H9 (cell line): ENCODE results near the gene RNASEL. TPM values are rescaled to one million over a fixed set of nuclear protein-coding genes. Genes with fewer than 3 reads are reported as not detected.

Experiments used
- DNase-seq: peaks from one replicate; pipeline ENCODE4 v3.0.0-alpha.2; 2017
- H2AFZ ChIP-seq: one replicate; pipeline ENCODE4 v1.6.1; 2013; ENCODE audit warnings: mild to moderate bottlenecking, low read length, control low read depth, moderate library complexity
- H2AK5ac ChIP-seq: 2 replicates; pipeline ENCODE4 v1.6.1; 2013; ENCODE audit warnings: low read length, control low read depth, mixed read lengths; ENCODE audit not compliant: insufficient read length
- H2BK120ac ChIP-seq: one replicate; pipeline ENCODE4 v1.6.1; 2013; ENCODE audit warnings: low read depth, mild to moderate bottlenecking, low read length, control low read depth, inconsistent platforms; ENCODE audit not compliant: poor library complexity, severe bottlenecking
- H2BK12ac ChIP-seq: 2 replicates; pipeline ENCODE4 v1.6.1; 2013; ENCODE audit warnings: low read length, control low read depth, mixed read lengths, low read depth; ENCODE audit not compliant: insufficient read length
- H2BK15ac ChIP-seq: 2 replicates; pipeline ENCODE4 v1.6.1; 2013; ENCODE audit warnings: low read depth, low read length, control low read depth
- H2BK20ac ChIP-seq: one replicate; pipeline ENCODE4 v1.6.1; 2013; ENCODE audit warnings: low read depth, mild to moderate bottlenecking, low read length, control low read depth, inconsistent platforms; ENCODE audit not compliant: poor library complexity, severe bottlenecking
- H2BK5ac ChIP-seq: 2 replicates; pipeline ENCODE4 v1.6.1; 2013; ENCODE audit warnings: low read length, control low read depth, mixed read lengths; ENCODE audit not compliant: insufficient read length
- H3K14ac ChIP-seq: 2 replicates; pipeline ENCODE4 v1.6.1; 2013; ENCODE audit warnings: low read length, control low read depth; ENCODE audit not compliant: insufficient read depth
- H3K18ac ChIP-seq: 2 replicates; pipeline ENCODE4 v1.6.1; 2013; ENCODE audit warnings: low read depth, mild to moderate bottlenecking, mixed read lengths, low read length, control low read depth; ENCODE audit not compliant: insufficient read length
- H3K23ac ChIP-seq: 2 replicates; pipeline ENCODE4 v1.6.1; 2013; ENCODE audit warnings: low read length, control low read depth, mixed read lengths, low read depth; ENCODE audit not compliant: insufficient read length
- H3K23me2 ChIP-seq: 2 replicates; pipeline ENCODE4 v1.6.1; 2013; ENCODE audit warnings: low read depth, mild to moderate bottlenecking, mixed read lengths, low read length, control low read depth; ENCODE audit not compliant: insufficient read length, poor library complexity, severe bottlenecking
- H3K27ac ChIP-seq: 2 replicates; pipeline ENCODE4 v1.5.1; 2013; ENCODE audit warnings: low read length, control low read depth, mixed read lengths, low read depth; ENCODE audit not compliant: insufficient read length
- H3K27me3 ChIP-seq: 2 replicates; pipeline ENCODE4 v1.6.1; 2013; ENCODE audit warnings: low read length, control low read depth, inconsistent platforms; ENCODE audit not compliant: insufficient read depth
- H3K4ac ChIP-seq: 2 replicates; pipeline ENCODE4 v1.6.1; 2013; ENCODE audit warnings: low read depth, mild to moderate bottlenecking, control low read depth, inconsistent platforms, low read length, moderate library complexity
- H3K4me1 ChIP-seq: 2 replicates; pipeline ENCODE4 v1.6.1; 2013; ENCODE audit warnings: low read length, control low read depth, inconsistent platforms; ENCODE audit not compliant: insufficient read depth
- H3K4me2 ChIP-seq: 2 replicates; pipeline ENCODE4 v1.6.1; 2013; ENCODE audit warnings: low read length, control low read depth, mixed read lengths; ENCODE audit not compliant: insufficient read length, insufficient read depth
- H3K56ac ChIP-seq: 2 replicates; pipeline ENCODE4 v1.6.1; 2013; ENCODE audit warnings: low read depth, mild to moderate bottlenecking, mixed read lengths, low read length, control low read depth; ENCODE audit not compliant: insufficient read length
- H3K79me1 ChIP-seq: 2 replicates; pipeline ENCODE4 v1.6.1; 2013; ENCODE audit warnings: low read depth, mild to moderate bottlenecking, moderate library complexity, low read length, control low read depth, inconsistent platforms; ENCODE audit not compliant: insufficient read depth, poor library complexity, severe bottlenecking
- H3K79me2 ChIP-seq: 2 replicates; pipeline ENCODE4 v1.6.1; 2013; ENCODE audit warnings: low read length, control low read depth, inconsistent platforms; ENCODE audit not compliant: insufficient read depth
- H3K9ac ChIP-seq: 2 replicates; pipeline ENCODE4 v1.6.1; 2013; ENCODE audit warnings: low read length, control low read depth, mixed read lengths; ENCODE audit not compliant: insufficient read length; ENCODE audit errors: extremely low read depth
- H3K9me3 ChIP-seq: one replicate; pipeline ENCODE4 v1.6.1; 2013; ENCODE audit warnings: low read depth, low read length, inconsistent platforms; ENCODE audit not compliant: control insufficient read depth
- H3T11ph ChIP-seq: one replicate; pipeline ENCODE4 v1.6.1; 2013; ENCODE audit warnings: mild to moderate bottlenecking, low read length, control low read depth, inconsistent platforms
- H4K20me1 ChIP-seq: one replicate; pipeline ENCODE4 v1.6.1; 2013; ENCODE audit not compliant: control insufficient read depth, insufficient read length, insufficient read depth
- H4K5ac ChIP-seq: 2 replicates; pipeline ENCODE4 v1.6.1; 2013; ENCODE audit warnings: low read depth, mild to moderate bottlenecking, mixed read lengths, low read length, control low read depth; ENCODE audit not compliant: insufficient read length
- H4K8ac ChIP-seq: replicated peaks from 2 replicates; pipeline ENCODE4 v1.6.1; 2013; ENCODE audit warnings: low read length, control low read depth, mixed read lengths, low read depth; ENCODE audit not compliant: insufficient read length
- H4K91ac ChIP-seq: 2 replicates; pipeline ENCODE4 v1.6.1; 2013; ENCODE audit warnings: low read depth, mild to moderate bottlenecking, moderate library complexity, mixed read lengths, low read length, control low read depth; ENCODE audit not compliant: insufficient read length
- H3K27ac Mint-ChIP-seq, 3 experiments: 2 replicates in 2 of 3; 3 replicates in 1 of 3; pipeline ENCODE4 v1.8.0; 2020 to 2021; ENCODE audit warnings: mixed read lengths in 3 of 3, mild to moderate bottlenecking in 1 of 3, moderate library complexity in 1 of 3
- H3K27me3 Mint-ChIP-seq: 2 replicates; pipeline ENCODE4 v1.8.0; 2021; ENCODE audit warnings: low read depth, mild to moderate bottlenecking, moderate library complexity, mixed read lengths
- H3K36me3 Mint-ChIP-seq, 3 experiments: 2 replicates in 2 of 3; 3 replicates in 1 of 3; pipeline ENCODE4 v1.8.0; 2020 to 2021; ENCODE audit warnings: low read depth in 3 of 3, mixed read lengths in 3 of 3; ENCODE audit not compliant: insufficient read depth in 1 of 3
- H3K4me1 Mint-ChIP-seq, 2 experiments: 2 replicates each; pipeline ENCODE4 v1.8.0; 2020; ENCODE audit warnings: mixed read lengths in 2 of 2
- H3K4me3 Mint-ChIP-seq, 2 experiments: 2 replicates in 1 of 2; 3 replicates in 1 of 2; pipeline ENCODE4 v1.8.0; 2020 to 2021; ENCODE audit warnings: mild to moderate bottlenecking in 2 of 2, mixed read lengths in 2 of 2, moderate library complexity in 1 of 2
- H3K9me3 Mint-ChIP-seq, 2 experiments: 2 replicates in 1 of 2; 3 replicates in 1 of 2; pipeline ENCODE4 v1.8.0; 2020; ENCODE audit warnings: mild to moderate bottlenecking in 2 of 2, mixed read lengths in 2 of 2, moderate library complexity in 1 of 2
- total RNA-seq: library from RNA; stranded (reverse); gene quantifications from 2 replicates; pipeline ENCODE4 v1.2.1, GENCODE V29; 2021
- TF ChIP-seq, protein P1 (sequence below): fragments of 200-600 bp; sonication (generic); conservative IDR thresholded peaks from 3 replicates; pipeline ENCODE4 v1.8.0; 2021; ENCODE audit warnings: antibody characterized with exemption, mild to moderate bottlenecking

RNASEL gene
- total RNA-seq, 1 experiment from 2014 or later = 0.63 TPM

DNA sequence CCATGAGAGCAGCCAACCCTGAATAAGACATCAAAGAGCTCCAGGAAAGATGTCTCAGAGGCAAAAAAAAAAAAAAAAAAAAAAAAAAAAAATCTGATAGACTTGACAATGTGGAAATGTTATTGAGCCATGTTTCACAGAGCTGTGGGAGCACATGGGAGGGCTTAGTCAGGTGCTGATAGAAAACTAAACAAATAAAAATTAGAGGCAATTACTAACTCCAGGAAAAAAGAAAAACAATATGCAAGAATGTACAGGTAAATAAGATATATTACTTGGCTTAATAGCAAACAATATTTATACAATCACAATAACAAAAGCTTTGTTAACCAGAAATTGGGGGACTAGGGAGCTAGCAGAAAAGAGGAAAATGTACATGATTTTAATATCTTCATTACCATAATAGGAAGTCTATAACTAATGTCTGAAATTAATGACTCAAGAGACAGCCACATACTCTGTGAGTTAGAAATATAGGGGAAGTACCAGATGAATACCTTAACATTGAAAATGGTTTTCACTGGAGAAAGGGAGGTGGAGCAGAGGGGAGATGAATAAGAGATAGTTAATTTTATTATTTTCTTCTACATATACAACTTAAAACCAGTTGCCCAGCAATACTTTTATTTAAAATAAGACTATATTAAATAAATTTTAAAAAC lies 32.0 kb upstream of the RNASEL start:
- TF ChIP-seq, protein P1, sequence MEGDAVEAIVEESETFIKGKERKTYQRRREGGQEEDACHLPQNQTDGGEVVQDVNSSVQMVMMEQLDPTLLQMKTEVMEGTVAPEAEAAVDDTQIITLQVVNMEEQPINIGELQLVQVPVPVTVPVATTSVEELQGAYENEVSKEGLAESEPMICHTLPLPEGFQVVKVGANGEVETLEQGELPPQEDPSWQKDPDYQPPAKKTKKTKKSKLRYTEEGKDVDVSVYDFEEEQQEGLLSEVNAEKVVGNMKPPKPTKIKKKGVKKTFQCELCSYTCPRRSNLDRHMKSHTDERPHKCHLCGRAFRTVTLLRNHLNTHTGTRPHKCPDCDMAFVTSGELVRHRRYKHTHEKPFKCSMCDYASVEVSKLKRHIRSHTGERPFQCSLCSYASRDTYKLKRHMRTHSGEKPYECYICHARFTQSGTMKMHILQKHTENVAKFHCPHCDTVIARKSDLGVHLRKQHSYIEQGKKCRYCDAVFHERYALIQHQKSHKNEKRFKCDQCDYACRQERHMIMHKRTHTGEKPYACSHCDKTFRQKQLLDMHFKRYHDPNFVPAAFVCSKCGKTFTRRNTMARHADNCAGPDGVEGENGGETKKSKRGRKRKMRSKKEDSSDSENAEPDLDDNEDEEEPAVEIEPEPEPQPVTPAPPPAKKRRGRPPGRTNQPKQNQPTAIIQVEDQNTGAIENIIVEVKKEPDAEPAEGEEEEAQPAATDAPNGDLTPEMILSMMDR = no peak
- no peak overlapping the region for H4K91ac ChIP-seq
- H2BK12ac ChIP-seq = no peak overlapping the region
- H4K20me1 ChIP-seq = no peaks in the 10 kb centered on the region
- no peak overlapping the region for H3K9ac ChIP-seq
- no peak overlapping the region for H3K18ac ChIP-seq
- Mint-ChIP-seq H3K27ac (no peak overlapping the region), H3K4me3 (no peak overlapping the region), H3K4me1 (peaks cover 36 to 37% of the 10 kb centered on the region in 2 experiments), H3K9me3 (peaks cover 5 to 9% of the 10 kb centered on the region in 2 experiments; a peak in 4 of 5 replicates), H3K27me3 (peaks cover 24% of the 10 kb centered on the region), H3K36me3 (peaks cover 0 to 9% (median 0%) of the 10 kb centered on the region in 3 experiments; a peak in 2 of 7 replicates)
- no peak overlapping the region for H2BK120ac ChIP-seq
- no peaks in the 10 kb centered on the region for H3K79me1 ChIP-seq
- no peaks in the 10 kb centered on the region for H3K79me2 ChIP-seq
- H3K27ac ChIP-seq = no peak overlapping the region
- H2AFZ ChIP-seq = no peak overlapping the region
- no peak overlapping the region for H3T11ph ChIP-seq
- H3K23me2 ChIP-seq = peaks cover 5% of the 10 kb centered on the region
- H2BK20ac ChIP-seq = no peak overlapping the region
- H3K27me3 ChIP-seq = no peaks in the 10 kb centered on the region
- H3K4me1 ChIP-seq = peaks cover 4% of the 10 kb centered on the region; the same call in 1 of the 2 replicates
- H3K56ac ChIP-seq = no peak overlapping the region
- H2AK5ac ChIP-seq = no peak overlapping the region
- no peak overlapping the region for H3K4ac ChIP-seq
- no peaks in the 10 kb centered on the region for H3K9me3 ChIP-seq
- no peak for DNase-seq
- no peak overlapping the region for H2BK15ac ChIP-seq
- H2BK5ac ChIP-seq = no peak overlapping the region
- no peak overlapping the region for H3K14ac ChIP-seq
- no peak overlapping the region for H4K8ac ChIP-seq
- no peak overlapping the region for H3K4me2 ChIP-seq
- H3K23ac ChIP-seq = no peak overlapping the region
- H4K5ac ChIP-seq = no peak overlapping the region
